Measurements from ENCODE around the gene PDLIM3.
A peak's percentile ranks its signal among the peaks of the same experiment; 100 is the strongest.

Gene PDLIM3

GRCh38 chr4:185542626-185543315, 7.5 kb upstream of the PDLIM3 start:
- Histone ChIP-seq H3K79me1 (replicated peaks; ENCODE audit: low read length, poor library complexity, severe bottlenecking) (no peaks in the 10 kb centered on the region), H2BK120ac (ENCODE audit: low read depth, low read length) (no peak overlapping the region), H2BK15ac (ENCODE audit: low read depth, poor library complexity, severe bottlenecking) (no peak overlapping the region), H2BK5ac (ENCODE audit: low read depth, low read length, poor library complexity, severe bottlenecking) (no peak overlapping the region), H3K27me3 (ENCODE audit: control insufficient read depth in 1 of 2, insufficient read depth in 1 of 2, low read length in 2 of 2) (peaks cover 29 to 44% of the 10 kb centered on the region in 2 experiments), H3K23ac (ENCODE audit: low read length in 2 of 2) (no peak overlapping the region), H3K9ac (ENCODE audit: low read length) (no peak overlapping the region), H3K4me1 (ENCODE audit: control insufficient read depth, insufficient read depth, low read depth, low read length) (no peaks in the 10 kb centered on the region), H2BK12ac (ENCODE audit: low read length in 2 of 2) (no peak overlapping the region), H3K4ac (ENCODE audit: low read depth in 1 of 2, low read length in 2 of 2) (no peak overlapping the region), H3K18ac (ENCODE audit: low read depth in 1 of 2, low read length in 2 of 2) (no peak overlapping the region), H3K27ac (ENCODE audit: low read length, poor library complexity, severe bottlenecking) (no peak overlapping the region), H2AFZ (ENCODE audit: low read depth, low read length) (no peak overlapping the region), H3K4me3 (ENCODE audit: insufficient read depth in 1 of 2, low read depth in 1 of 2, low read length in 2 of 2) (no peak overlapping the region), H3K36me3 (ENCODE audit: control insufficient read depth in 1 of 2, insufficient read depth in 2 of 2, low read depth in 1 of 2, low read length in 2 of 2) (no peaks in the 10 kb centered on the region), H4K8ac (ENCODE audit: low read length) (peak overlapping the region; percentile 7), H3K9me3 (ENCODE audit: control insufficient read depth, low read length) (no peaks in the 10 kb centered on the region), H4K91ac (ENCODE audit: low read length) (no peak overlapping the region), H3K14ac (ENCODE audit: low read length in 2 of 2) (no peak overlapping the region), H2AK5ac (ENCODE audit: low read length, severe bottlenecking) (no peak overlapping the region), H3K4me2 (ENCODE audit: low read length, poor library complexity, severe bottlenecking) (no peak overlapping the region)
- 61% methylated on average over 13 of the region's 14 CpGs for WGBS
- peak; percentile 79 for DNase-seq

- DNase-seq = no peak
- Histone ChIP-seq H3K4ac (ENCODE audit: low read depth in 1 of 2, low read length in 2 of 2) (no peak overlapping the region), H3K27me3 (ENCODE audit: control insufficient read depth in 1 of 2, insufficient read depth in 1 of 2, low read length in 2 of 2) (peaks cover 41 to 55% of the 10 kb centered on the region in 2 experiments)
These were observed 6.0 kb upstream of the PDLIM3 start for GRCh38 chr4:185541251-185541727.

DNA sequence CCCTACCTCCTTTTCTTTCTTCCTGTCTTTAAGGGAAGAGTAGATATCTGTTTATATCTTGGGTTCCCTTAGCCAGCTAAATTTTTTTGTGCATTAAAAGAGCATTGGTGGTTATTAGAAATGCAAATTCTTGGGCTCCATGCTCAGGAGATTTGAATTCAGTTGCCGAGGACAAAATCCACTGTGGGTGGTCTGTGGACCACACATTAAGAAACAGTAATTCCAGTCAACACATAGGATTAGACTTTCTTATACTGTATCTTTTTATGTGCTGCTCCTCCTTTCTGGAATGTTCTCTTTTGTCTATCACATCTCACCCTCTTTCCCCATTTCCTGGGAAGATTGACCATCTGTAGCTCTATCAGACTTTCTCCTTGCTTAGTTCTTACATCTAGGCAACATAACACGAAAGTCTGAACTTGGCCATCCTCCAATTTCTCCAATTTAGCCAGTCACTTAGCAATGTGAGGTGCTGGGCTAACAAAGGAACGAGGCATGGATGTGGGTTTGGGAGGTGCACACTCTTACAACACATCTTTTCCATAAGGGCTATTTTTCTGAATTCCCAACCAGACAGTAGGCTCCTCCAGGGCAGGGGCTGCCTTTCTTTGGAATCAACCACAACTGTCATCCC, 5.3 kb upstream of the PDLIM3 start:
- H3K27me3 ChIP-seq (ENCODE audit: control insufficient read depth in 1 of 2, insufficient read depth in 1 of 2, low read length in 2 of 2) = peaks cover 48 to 61% of the 10 kb centered on the region in 2 experiments
- no peak overlapping the region for H4K91ac ChIP-seq (ENCODE audit: low read length)
- H3K4me1 ChIP-seq (ENCODE audit: control insufficient read depth, insufficient read depth, low read depth, low read length) = peaks cover 2% of the 10 kb centered on the region
- H3K18ac ChIP-seq (ENCODE audit: low read depth in 1 of 2, low read length in 2 of 2) = no peak overlapping the region
- H3K23ac ChIP-seq (ENCODE audit: low read length in 2 of 2) = no peak overlapping the region
- WGBS = 63% methylated on average over 2 of the region's 3 CpGs
- no peaks in the 10 kb centered on the region for H3K79me1 ChIP-seq (replicated peaks; ENCODE audit: low read length, poor library complexity, severe bottlenecking)
- no peaks in the 10 kb centered on the region for H3K36me3 ChIP-seq (ENCODE audit: control insufficient read depth in 1 of 2, insufficient read depth in 2 of 2, low read depth in 1 of 2, low read length in 2 of 2)
- no peak overlapping the region for H3K9ac ChIP-seq (ENCODE audit: low read length)
- H3K4me2 ChIP-seq (ENCODE audit: low read length, poor library complexity, severe bottlenecking) = no peak overlapping the region
- no peak overlapping the region for H2AK5ac ChIP-seq (ENCODE audit: low read length, severe bottlenecking)
- no peak overlapping the region for H3K14ac ChIP-seq (ENCODE audit: low read length in 2 of 2)
- H2BK12ac ChIP-seq (ENCODE audit: low read length in 2 of 2) = no peak overlapping the region
- H2BK15ac ChIP-seq (ENCODE audit: low read depth, poor library complexity, severe bottlenecking) = peak overlapping the region; percentile 13
- H3K4me3 ChIP-seq (ENCODE audit: insufficient read depth in 1 of 2, low read depth in 1 of 2, low read length in 2 of 2) = no peak overlapping the region
- H2BK120ac ChIP-seq (ENCODE audit: low read depth, low read length) = no peak overlapping the region
- no peaks in the 10 kb centered on the region for H3K9me3 ChIP-seq (ENCODE audit: control insufficient read depth, low read length)
- no peak overlapping the region for H2BK5ac ChIP-seq (ENCODE audit: low read depth, low read length, poor library complexity, severe bottlenecking)
- H3K27ac ChIP-seq (ENCODE audit: low read length, poor library complexity, severe bottlenecking) = no peak overlapping the region
- no peak overlapping the region for H2AFZ ChIP-seq (ENCODE audit: low read depth, low read length)
- no peak for DNase-seq
- H3K4ac ChIP-seq (ENCODE audit: low read depth in 1 of 2, low read length in 2 of 2) = no peak overlapping the region
- no peak overlapping the region for H4K8ac ChIP-seq (ENCODE audit: low read length)

More at GRCh38 chr4:185541251-185541727, 6.0 kb upstream of the PDLIM3 start:
- Histone ChIP-seq H3K4me3 (ENCODE audit: insufficient read depth in 1 of 2, low read depth in 1 of 2, low read length in 2 of 2) (no peak overlapping the region), H3K9ac (ENCODE audit: low read length) (no peak overlapping the region), H4K8ac (ENCODE audit: low read length) (no peak overlapping the region), H3K18ac (ENCODE audit: low read depth in 1 of 2, low read length in 2 of 2) (no peak overlapping the region), H2AFZ (ENCODE audit: low read depth, low read length) (no peak overlapping the region), H2BK5ac (ENCODE audit: low read depth, low read length, poor library complexity, severe bottlenecking) (no peak overlapping the region), H3K4me2 (ENCODE audit: low read length, poor library complexity, severe bottlenecking) (no peak overlapping the region), H2AK5ac (ENCODE audit: low read length, severe bottlenecking) (no peak overlapping the region), H3K9me3 (ENCODE audit: control insufficient read depth, low read length) (no peaks in the 10 kb centered on the region), H3K14ac (ENCODE audit: low read length in 2 of 2) (no peak overlapping the region), H3K36me3 (ENCODE audit: control insufficient read depth in 1 of 2, insufficient read depth in 2 of 2, low read depth in 1 of 2, low read length in 2 of 2) (no peaks in the 10 kb centered on the region), H2BK12ac (ENCODE audit: low read length in 2 of 2) (peak overlapping the region in 1 of 2 experiments; percentile 24), H2BK15ac (ENCODE audit: low read depth, poor library complexity, severe bottlenecking) (peak overlapping the region; percentile 15), H2BK120ac (ENCODE audit: low read depth, low read length) (no peak overlapping the region), H4K91ac (ENCODE audit: low read length) (no peak overlapping the region), H3K23ac (ENCODE audit: low read length in 2 of 2) (peak overlapping the region in 1 of 2 experiments; percentile 31), H3K4me1 (ENCODE audit: control insufficient read depth, insufficient read depth, low read depth, low read length) (peaks cover 1% of the 10 kb centered on the region), H3K79me1 (replicated peaks; ENCODE audit: low read length, poor library complexity, severe bottlenecking) (no peaks in the 10 kb centered on the region), H3K27ac (ENCODE audit: low read length, poor library complexity, severe bottlenecking) (no peak overlapping the region)
- WGBS = 83% methylated on average over 10 of the region's 10 CpGs

- no peaks in the 10 kb centered on the region for H3K79me1 ChIP-seq (replicated peaks; ENCODE audit: low read length, poor library complexity, severe bottlenecking)
- H3K18ac ChIP-seq (ENCODE audit: low read depth in 1 of 2, low read length in 2 of 2) = no peak overlapping the region
- WGBS = 56% methylated on average over 7 of the region's 8 CpGs
- H3K14ac ChIP-seq (ENCODE audit: low read length in 2 of 2) = no peak overlapping the region
- no peak overlapping the region for H3K23ac ChIP-seq (ENCODE audit: low read length in 2 of 2)
- H4K8ac ChIP-seq (ENCODE audit: low read length) = no peak overlapping the region
- H4K91ac ChIP-seq (ENCODE audit: low read length) = no peak overlapping the region
- no peak overlapping the region for H3K9ac ChIP-seq (ENCODE audit: low read length)
- H2BK5ac ChIP-seq (ENCODE audit: low read depth, low read length, poor library complexity, severe bottlenecking) = no peak overlapping the region
- no peak overlapping the region for H3K4me3 ChIP-seq (ENCODE audit: insufficient read depth in 1 of 2, low read depth in 1 of 2, low read length in 2 of 2)
- no peaks in the 10 kb centered on the region for H3K9me3 ChIP-seq (ENCODE audit: control insufficient read depth, low read length)
- no peak overlapping the region for H2BK12ac ChIP-seq (ENCODE audit: low read length in 2 of 2)
- H3K27me3 ChIP-seq (ENCODE audit: control insufficient read depth in 1 of 2, insufficient read depth in 1 of 2, low read length in 2 of 2) = peaks cover 48 to 61% of the 10 kb centered on the region in 2 experiments
- H3K4me1 ChIP-seq (ENCODE audit: control insufficient read depth, insufficient read depth, low read depth, low read length) = peaks cover 6% of the 10 kb centered on the region
- H3K4ac ChIP-seq (ENCODE audit: low read depth in 1 of 2, low read length in 2 of 2) = no peak overlapping the region
- H3K4me2 ChIP-seq (ENCODE audit: low read length, poor library complexity, severe bottlenecking) = no peak overlapping the region
- H2BK15ac ChIP-seq (ENCODE audit: low read depth, poor library complexity, severe bottlenecking) = no peak overlapping the region
- DNase-seq = no peak
- H3K36me3 ChIP-seq (ENCODE audit: control insufficient read depth in 1 of 2, insufficient read depth in 2 of 2, low read depth in 1 of 2, low read length in 2 of 2) = no peaks in the 10 kb centered on the region
- no peak overlapping the region for H2BK120ac ChIP-seq (ENCODE audit: low read depth, low read length)
- H2AK5ac ChIP-seq (ENCODE audit: low read length, severe bottlenecking) = no peak overlapping the region
- H2AFZ ChIP-seq (ENCODE audit: low read depth, low read length) = no peak overlapping the region
- no peak overlapping the region for H3K27ac ChIP-seq (ENCODE audit: low read length, poor library complexity, severe bottlenecking)
These were observed 4.7 kb upstream of the PDLIM3 start for GRCh38 chr4:185540040-185540439.

Measured in mesenchymal stem cell (in vitro differentiated cells and primary cell).